ENCODE data around the gene ARHGEF28.

The ARHGEF28 gene

DNA sequence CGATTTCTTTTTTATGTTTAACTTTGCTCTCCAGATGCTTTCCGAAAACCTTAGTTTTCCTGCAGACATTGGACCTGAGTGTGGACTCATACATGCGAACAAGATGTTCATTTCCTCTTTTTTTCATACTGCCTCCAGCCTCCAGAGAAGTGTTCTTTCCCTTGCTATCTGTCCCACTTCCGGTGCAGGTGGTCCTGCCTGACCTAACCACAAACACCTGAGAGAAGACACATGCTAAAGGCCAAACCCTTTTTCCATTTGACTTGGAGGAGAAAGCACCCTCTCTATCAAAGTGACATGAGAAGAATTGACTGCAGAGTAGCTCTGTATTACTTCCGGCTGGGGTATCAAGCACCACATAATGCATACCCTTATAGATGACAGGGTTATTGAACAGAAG lies 334.0 kb downstream of the ARHGEF28 start:
- ATAC-seq, result no peak
- TF ChIP-seq, protein P1, sequence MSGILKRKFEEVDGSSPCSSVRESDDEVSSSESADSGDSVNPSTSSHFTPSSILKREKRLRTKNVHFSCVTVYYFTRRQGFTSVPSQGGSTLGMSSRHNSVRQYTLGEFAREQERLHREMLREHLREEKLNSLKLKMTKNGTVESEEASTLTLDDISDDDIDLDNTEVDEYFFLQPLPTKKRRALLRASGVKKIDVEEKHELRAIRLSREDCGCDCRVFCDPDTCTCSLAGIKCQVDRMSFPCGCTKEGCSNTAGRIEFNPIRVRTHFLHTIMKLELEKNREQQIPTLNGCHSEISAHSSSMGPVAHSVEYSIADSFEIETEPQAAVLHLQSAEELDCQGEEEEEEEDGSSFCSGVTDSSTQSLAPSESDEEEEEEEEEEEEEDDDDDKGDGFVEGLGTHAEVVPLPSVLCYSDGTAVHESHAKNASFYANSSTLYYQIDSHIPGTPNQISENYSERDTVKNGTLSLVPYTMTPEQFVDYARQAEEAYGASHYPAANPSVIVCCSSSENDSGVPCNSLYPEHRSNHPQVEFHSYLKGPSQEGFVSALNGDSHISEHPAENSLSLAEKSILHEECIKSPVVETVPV (CRISPR knock-in tag; IDR thresholded peaks at IDR 0.05), result no peak
- TF ChIP-seq ZNF70 (CRISPR knock-in tag; IDR thresholded peaks at IDR 0.05), result no peak
- no peak for TF ChIP-seq BACH2 (CRISPR knock-in tag; IDR thresholded peaks at IDR 0.05; ENCODE audit: borderline replicate concordance)
- no peak for TF ChIP-seq ZC3H10 (CRISPR knock-in tag; IDR thresholded peaks at IDR 0.05)
- TF ChIP-seq, protein P2, sequence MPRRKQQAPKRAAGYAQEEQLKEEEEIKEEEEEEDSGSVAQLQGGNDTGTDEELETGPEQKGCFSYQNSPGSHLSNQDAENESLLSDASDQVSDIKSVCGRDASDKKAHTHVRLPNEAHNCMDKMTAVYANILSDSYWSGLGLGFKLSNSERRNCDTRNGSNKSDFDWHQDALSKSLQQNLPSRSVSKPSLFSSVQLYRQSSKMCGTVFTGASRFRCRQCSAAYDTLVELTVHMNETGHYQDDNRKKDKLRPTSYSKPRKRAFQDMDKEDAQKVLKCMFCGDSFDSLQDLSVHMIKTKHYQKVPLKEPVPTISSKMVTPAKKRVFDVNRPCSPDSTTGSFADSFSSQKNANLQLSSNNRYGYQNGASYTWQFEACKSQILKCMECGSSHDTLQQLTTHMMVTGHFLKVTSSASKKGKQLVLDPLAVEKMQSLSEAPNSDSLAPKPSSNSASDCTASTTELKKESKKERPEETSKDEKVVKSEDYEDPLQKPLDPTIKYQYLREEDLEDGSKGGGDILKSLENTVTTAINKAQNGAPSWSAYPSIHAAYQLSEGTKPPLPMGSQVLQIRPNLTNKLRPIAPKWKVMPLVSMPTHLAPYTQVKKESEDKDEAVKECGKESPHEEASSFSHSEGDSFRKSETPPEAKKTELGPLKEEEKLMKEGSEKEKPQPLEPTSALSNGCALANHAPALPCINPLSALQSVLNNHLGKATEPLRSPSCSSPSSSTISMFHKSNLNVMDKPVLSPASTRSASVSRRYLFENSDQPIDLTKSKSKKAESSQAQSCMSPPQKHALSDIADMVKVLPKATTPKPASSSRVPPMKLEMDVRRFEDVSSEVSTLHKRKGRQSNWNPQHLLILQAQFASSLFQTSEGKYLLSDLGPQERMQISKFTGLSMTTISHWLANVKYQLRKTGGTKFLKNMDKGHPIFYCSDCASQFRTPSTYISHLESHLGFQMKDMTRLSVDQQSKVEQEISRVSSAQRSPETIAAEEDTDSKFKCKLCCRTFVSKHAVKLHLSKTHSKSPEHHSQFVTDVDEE (CRISPR knock-in tag; IDR thresholded peaks at IDR 0.05), result no peak
- TF ChIP-seq SNAI2 (CRISPR knock-in tag; IDR thresholded peaks at IDR 0.05), result no peak
- no peak for TF ChIP-seq TCF4 (CRISPR knock-in tag; IDR thresholded peaks at IDR 0.05; ENCODE audit: borderline replicate concordance)
- no peak for TF ChIP-seq CSDC2 (CRISPR knock-in tag; IDR thresholded peaks at IDR 0.05)
- no peak for TF ChIP-seq RARB (CRISPR knock-in tag; IDR thresholded peaks at IDR 0.05)
- TF ChIP-seq, protein P3, sequence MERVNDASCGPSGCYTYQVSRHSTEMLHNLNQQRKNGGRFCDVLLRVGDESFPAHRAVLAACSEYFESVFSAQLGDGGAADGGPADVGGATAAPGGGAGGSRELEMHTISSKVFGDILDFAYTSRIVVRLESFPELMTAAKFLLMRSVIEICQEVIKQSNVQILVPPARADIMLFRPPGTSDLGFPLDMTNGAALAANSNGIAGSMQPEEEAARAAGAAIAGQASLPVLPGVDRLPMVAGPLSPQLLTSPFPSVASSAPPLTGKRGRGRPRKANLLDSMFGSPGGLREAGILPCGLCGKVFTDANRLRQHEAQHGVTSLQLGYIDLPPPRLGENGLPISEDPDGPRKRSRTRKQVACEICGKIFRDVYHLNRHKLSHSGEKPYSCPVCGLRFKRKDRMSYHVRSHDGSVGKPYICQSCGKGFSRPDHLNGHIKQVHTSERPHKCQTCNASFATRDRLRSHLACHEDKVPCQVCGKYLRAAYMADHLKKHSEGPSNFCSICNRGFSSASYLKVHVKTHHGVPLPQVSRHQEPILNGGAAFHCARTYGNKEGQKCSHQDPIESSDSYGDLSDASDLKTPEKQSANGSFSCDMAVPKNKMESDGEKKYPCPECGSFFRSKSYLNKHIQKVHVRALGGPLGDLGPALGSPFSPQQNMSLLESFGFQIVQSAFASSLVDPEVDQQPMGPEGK (CRISPR knock-in tag; IDR thresholded peaks at IDR 0.05; ENCODE audit: borderline replicate concordance), result no peak
- TF ChIP-seq OSR1 (CRISPR knock-in tag; IDR thresholded peaks at IDR 0.05), result no peak
- TF ChIP-seq ISL1 (CRISPR knock-in tag; IDR thresholded peaks at IDR 0.05), result no peak
- TF ChIP-seq ZFP30 (CRISPR knock-in tag; IDR thresholded peaks at IDR 0.05), result no peak
- TF ChIP-seq PPARA (CRISPR knock-in tag; IDR thresholded peaks at IDR 0.05; ENCODE audit: borderline replicate concordance), result no peak
- no peak for TF ChIP-seq TOX (CRISPR knock-in tag; IDR thresholded peaks at IDR 0.05; ENCODE audit: borderline replicate concordance)

DNA sequence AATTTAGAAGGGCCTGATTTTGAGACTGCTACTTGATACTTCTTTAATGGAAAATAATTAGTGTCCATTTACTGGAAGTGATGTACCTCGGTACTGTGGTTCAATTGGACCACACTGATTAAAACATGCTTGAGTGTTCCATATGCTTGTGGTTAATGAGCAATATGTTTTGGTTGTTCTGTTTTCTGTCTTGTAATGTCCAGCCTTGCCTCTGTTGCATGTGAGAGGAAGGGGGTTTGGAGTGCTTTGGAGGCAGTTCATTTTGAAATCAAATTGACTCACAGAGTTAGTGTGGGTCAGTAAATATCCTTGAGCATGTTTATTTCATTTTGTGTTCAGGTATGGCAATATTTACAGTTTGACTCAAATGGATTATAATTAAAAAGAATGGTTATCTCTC lies 334.4 kb downstream of the ARHGEF28 start:
- ATAC-seq, result no peak
- TF ChIP-seq ZNF70 (CRISPR knock-in tag; IDR thresholded peaks at IDR 0.05) (no peak), ISL1 (CRISPR knock-in tag; IDR thresholded peaks at IDR 0.05) (no peak)

DNA sequence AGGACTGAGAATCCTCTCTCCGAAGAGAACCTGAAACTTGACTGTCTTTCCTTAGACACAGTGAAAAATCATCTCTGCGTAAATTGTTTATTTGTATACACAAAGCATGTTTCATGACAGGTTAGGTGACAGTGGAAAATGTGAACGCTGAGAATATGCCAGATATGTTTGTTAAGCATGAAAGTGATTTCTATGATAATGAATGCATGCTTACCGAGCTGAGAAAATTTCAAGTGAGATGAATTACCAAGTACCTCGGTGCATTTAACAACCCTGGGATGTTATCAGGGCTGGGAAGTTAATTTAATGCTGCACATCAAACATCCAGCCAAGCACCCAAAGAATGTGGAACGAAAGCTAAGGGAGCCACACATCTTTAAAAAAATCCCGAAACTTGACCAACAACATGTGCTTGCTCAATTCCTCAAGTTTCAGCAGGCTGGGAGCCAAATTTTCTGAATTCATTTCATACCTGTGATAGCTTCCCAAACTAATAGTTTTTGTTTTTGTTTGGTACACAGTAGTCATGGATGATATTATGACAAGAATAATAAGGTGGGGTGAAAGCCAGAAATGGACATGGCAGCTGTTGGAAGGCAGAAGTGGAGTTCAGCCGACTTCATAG lies 336.9 kb downstream of the ARHGEF28 start:
- no peak for TF ChIP-seq ZNF70 (CRISPR knock-in tag; IDR thresholded peaks at IDR 0.05)
- no peak for TF ChIP-seq SNAI2 (CRISPR knock-in tag; IDR thresholded peaks at IDR 0.05)
- TF ChIP-seq, protein P1 (CRISPR knock-in tag; IDR thresholded peaks at IDR 0.05), result no peak
- no peak for TF ChIP-seq ZC3H10 (CRISPR knock-in tag; IDR thresholded peaks at IDR 0.05)
- TF ChIP-seq, protein P2 (CRISPR knock-in tag; IDR thresholded peaks at IDR 0.05), result no peak
- TF ChIP-seq TOX (CRISPR knock-in tag; IDR thresholded peaks at IDR 0.05; ENCODE audit: borderline replicate concordance), result no peak
- no peak for TF ChIP-seq ARNTL (CRISPR knock-in tag; IDR thresholded peaks at IDR 0.05; ENCODE audit: borderline replicate concordance, low read depth)
- no peak for TF ChIP-seq PPARA (CRISPR knock-in tag; IDR thresholded peaks at IDR 0.05; ENCODE audit: borderline replicate concordance)
- no peak for TF ChIP-seq ISL1 (CRISPR knock-in tag; IDR thresholded peaks at IDR 0.05)
- TF ChIP-seq GLIS3 (CRISPR knock-in tag; IDR thresholded peaks at IDR 0.05), result no peak
- no peak for TF ChIP-seq ZNF8 (CRISPR knock-in tag; IDR thresholded peaks at IDR 0.05)
- TF ChIP-seq, protein P4, sequence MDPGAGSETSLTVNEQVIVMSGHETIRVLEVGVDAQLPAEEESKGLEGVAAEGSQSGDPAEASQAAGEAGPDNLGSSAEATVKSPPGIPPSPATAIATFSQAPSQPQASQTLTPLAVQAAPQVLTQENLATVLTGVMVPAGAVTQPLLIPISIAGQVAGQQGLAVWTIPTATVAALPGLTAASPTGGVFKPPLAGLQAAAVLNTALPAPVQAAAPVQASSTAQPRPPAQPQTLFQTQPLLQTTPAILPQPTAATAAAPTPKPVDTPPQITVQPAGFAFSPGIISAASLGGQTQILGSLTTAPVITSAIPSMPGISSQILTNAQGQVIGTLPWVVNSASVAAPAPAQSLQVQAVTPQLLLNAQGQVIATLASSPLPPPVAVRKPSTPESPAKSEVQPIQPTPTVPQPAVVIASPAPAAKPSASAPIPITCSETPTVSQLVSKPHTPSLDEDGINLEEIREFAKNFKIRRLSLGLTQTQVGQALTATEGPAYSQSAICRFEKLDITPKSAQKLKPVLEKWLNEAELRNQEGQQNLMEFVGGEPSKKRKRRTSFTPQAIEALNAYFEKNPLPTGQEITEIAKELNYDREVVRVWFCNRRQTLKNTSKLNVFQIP (CRISPR knock-in tag; IDR thresholded peaks at IDR 0.05; ENCODE audit: borderline replicate concordance, low read depth), result no peak
- TF ChIP-seq CSDC2 (CRISPR knock-in tag; IDR thresholded peaks at IDR 0.05), result no peak
- TF ChIP-seq ZFP30 (CRISPR knock-in tag; IDR thresholded peaks at IDR 0.05), result no peak
- no peak for ATAC-seq
